HEK293 (cell line): ENCODE measurements around the gene GNAQ.

ENCODE experiments used
- CTCF ChIA-PET: fragments of 350-600 bp; formaldehyde crosslinking; extraction: SDS; loops from one replicate; lab custom pipeline; 2021; ENCODE audit warnings: antibody characterized with exemption; lab: Yijun Ruan, JAX
- POLR2A ChIA-PET: fragments of 300-600 bp; formaldehyde crosslinking; extraction: SDS; loops from one replicate; lab custom pipeline; 2020; ENCODE audit warnings: antibody characterized with exemption, inconsistent platforms; lab: Yijun Ruan, JAX
- H3K27ac ChIP-seq: fragments of 200-500 bp; sonication (Bioruptor generic); 2 replicates; pipeline ENCODE4 v1.5.1; 2014; ENCODE audit warnings: low read depth, low read length, control low read depth, inconsistent platforms; ENCODE audit errors: extremely low read depth
- H3K36me3 ChIP-seq, 2 experiments: fragments of 200-500 bp in 1 of 2; sonication (Bioruptor generic) in 1 of 2; 1 replicate in 1 of 2; 2 replicates in 1 of 2; pipeline ENCODE4 v1.5.1; 2014 to 2017; ENCODE audit warnings: inconsistent platforms in 2 of 2, low read length in 2 of 2; ENCODE audit not compliant: control insufficient read depth in 2 of 2, insufficient read depth in 1 of 2
- H3K4me1 ChIP-seq: fragments of 200-500 bp; sonication (Bioruptor generic); 2 replicates; pipeline ENCODE4 v1.5.1; 2014; ENCODE audit warnings: mild to moderate bottlenecking, low read length, inconsistent platforms; ENCODE audit not compliant: control insufficient read depth, insufficient read depth
- H3K4me3 ChIP-seq: 2 replicates; pipeline ENCODE4 v1.5.1; 2011; ENCODE audit warnings: low read depth, mild to moderate bottlenecking, control low read depth, low read length, moderate library complexity
- H3K9me3 ChIP-seq: fragments of 200-500 bp; sonication (Bioruptor generic); 2 replicates; pipeline ENCODE4 v1.5.1; 2014; ENCODE audit warnings: low read depth, low read length, inconsistent platforms; ENCODE audit not compliant: control insufficient read depth, insufficient read depth
- FEZF1 ChIP-seq: fragments of 450-650 bp; formaldehyde crosslinking; IDR thresholded peaks from 2 replicates; pipeline ENCODE4 v1.5.1; 2016; ENCODE audit warnings: missing biosample characterization, missing genetic modification characterization
- GLIS1 ChIP-seq: fragments of 450-650 bp; formaldehyde crosslinking; IDR thresholded peaks from 2 replicates; pipeline ENCODE4 v1.5.1; 2016; ENCODE audit warnings: missing biosample characterization, missing genetic modification characterization
- HOXA7 ChIP-seq: sonication (generic); formaldehyde crosslinking; IDR thresholded peaks from 2 replicates; pipeline ENCODE4 v1.8.1; 2022; ENCODE audit warnings: missing genetic modification reagents, borderline replicate concordance
- KLF1 ChIP-seq: fragments of 450-650 bp; formaldehyde crosslinking; IDR thresholded peaks from 2 replicates; pipeline ENCODE4 v1.5.1; 2016; ENCODE audit warnings: missing biosample characterization, missing genetic modification characterization
- KLF16 ChIP-seq: fragments of 450-650 bp; formaldehyde crosslinking; IDR thresholded peaks from 2 replicates; pipeline ENCODE4 v1.5.1; 2017; ENCODE audit warnings: missing biosample characterization, missing genetic modification characterization
- MZF1 ChIP-seq: fragments of 450-650 bp; formaldehyde crosslinking; IDR thresholded peaks from 2 replicates; pipeline ENCODE4 v1.5.1; 2017; ENCODE audit warnings: missing biosample characterization, missing genetic modification characterization, borderline replicate concordance
- SP2 ChIP-seq: fragments of 450-650 bp; formaldehyde crosslinking; IDR thresholded peaks from 2 replicates; pipeline ENCODE4 v1.5.1; 2016; ENCODE audit warnings: missing biosample characterization, missing genetic modification characterization
- SP3 ChIP-seq: fragments of 450-650 bp; formaldehyde crosslinking; IDR thresholded peaks from 2 replicates; pipeline ENCODE4 v1.5.1; 2016; ENCODE audit warnings: missing biosample characterization, missing genetic modification characterization
- YY1 ChIP-seq: fragments of 450-650 bp; formaldehyde crosslinking; IDR thresholded peaks from 2 replicates; pipeline ENCODE4 v1.5.1; 2018; ENCODE audit warnings: missing biosample characterization, missing genetic modification characterization
- ZBTB21 ChIP-seq: fragments of 450-650 bp; formaldehyde crosslinking; IDR thresholded peaks from 2 replicates; pipeline ENCODE4 v1.5.1; 2017; ENCODE audit warnings: missing biosample characterization, missing genetic modification characterization
- ZNF112 ChIP-seq: fragments of 450-650 bp; formaldehyde crosslinking; IDR thresholded peaks from 2 replicates; pipeline ENCODE4 v1.5.0; 2017; ENCODE audit warnings: missing biosample characterization, missing genetic modification characterization
- ZNF133 ChIP-seq: fragments of 450-650 bp; formaldehyde crosslinking; IDR thresholded peaks from 2 replicates; pipeline ENCODE4 v1.5.1; 2016; ENCODE audit warnings: missing biosample characterization, missing genetic modification characterization
- ZNF157 ChIP-seq: fragments of 450-650 bp; formaldehyde crosslinking; IDR thresholded peaks from 2 replicates; pipeline ENCODE4 v1.5.1; 2016; ENCODE audit warnings: missing biosample characterization, missing genetic modification characterization
- ZNF366 ChIP-seq: fragments of 450-650 bp; formaldehyde crosslinking; conservative IDR thresholded peaks from 2 replicates; pipeline ENCODE4 v1.5.1; 2016; ENCODE audit warnings: missing biosample characterization, missing genetic modification characterization
- ZNF398 ChIP-seq: fragments of 450-650 bp; formaldehyde crosslinking; IDR thresholded peaks from 2 replicates; pipeline ENCODE4 v1.5.1; 2017; ENCODE audit warnings: missing biosample characterization, missing genetic modification characterization
- ZNF473 ChIP-seq: fragments of 450-650 bp; formaldehyde crosslinking; IDR thresholded peaks from 2 replicates; pipeline ENCODE4 v1.5.1; 2017; ENCODE audit warnings: missing biosample characterization, missing genetic modification characterization
- ZNF530 ChIP-seq: fragments of 450-650 bp; formaldehyde crosslinking; IDR thresholded peaks from 2 replicates; pipeline ENCODE4 v1.5.1; 2016; ENCODE audit warnings: low read depth, missing biosample characterization, missing genetic modification characterization
- ZNF585B ChIP-seq: fragments of 450-650 bp; formaldehyde crosslinking; IDR thresholded peaks from 2 replicates; pipeline ENCODE4 v1.5.1; 2016; ENCODE audit warnings: missing biosample characterization, missing genetic modification characterization
- ZNF654 ChIP-seq: fragments of 450-650 bp; formaldehyde crosslinking; IDR thresholded peaks from 2 replicates; pipeline ENCODE4 v1.5.1; 2016; ENCODE audit warnings: low read depth, missing biosample characterization, missing genetic modification characterization
- ZNF658 ChIP-seq: fragments of 450-650 bp; formaldehyde crosslinking; IDR thresholded peaks from 2 replicates; pipeline ENCODE4; 2016; ENCODE audit warnings: missing biosample characterization, missing genetic modification characterization
- TF ChIP-seq, protein P1 (sequence below): fragments of 450-650 bp; formaldehyde crosslinking; IDR thresholded peaks from 2 replicates; pipeline ENCODE4 v1.5.1; 2016; ENCODE audit warnings: missing biosample characterization, missing genetic modification characterization
- TF ChIP-seq, protein P2 (sequence below): fragments of 450-650 bp; formaldehyde crosslinking; IDR thresholded peaks from 2 replicates; pipeline ENCODE4 v1.5.1; 2016; ENCODE audit warnings: missing biosample characterization, missing genetic modification characterization

The GNAQ gene

GRCh38 chr9:77848404-77848803 is 183.2 kb downstream of the GNAQ start:
- TF ChIP-seq ZNF658 (tag by site-specific recombination) (no peak), ZNF133 (tag by site-specific recombination) (no peak), SP2 (tag by site-specific recombination) (no peak), KLF1 (no peak), ZNF112 (tag by site-specific recombination) (no peak), ZNF530 (tag by site-specific recombination) (no peak), FEZF1 (no peak), GLIS1 (no peak), ZBTB21 (tag by site-specific recombination) (no peak), HOXA7 (no peak), MZF1 (no peak), ZNF157 (no peak), ZNF473 (no peak), ZNF585B (tag by site-specific recombination) (no peak), ZNF366 (tag by site-specific recombination) (no peak)
- TF ChIP-seq, protein P1, sequence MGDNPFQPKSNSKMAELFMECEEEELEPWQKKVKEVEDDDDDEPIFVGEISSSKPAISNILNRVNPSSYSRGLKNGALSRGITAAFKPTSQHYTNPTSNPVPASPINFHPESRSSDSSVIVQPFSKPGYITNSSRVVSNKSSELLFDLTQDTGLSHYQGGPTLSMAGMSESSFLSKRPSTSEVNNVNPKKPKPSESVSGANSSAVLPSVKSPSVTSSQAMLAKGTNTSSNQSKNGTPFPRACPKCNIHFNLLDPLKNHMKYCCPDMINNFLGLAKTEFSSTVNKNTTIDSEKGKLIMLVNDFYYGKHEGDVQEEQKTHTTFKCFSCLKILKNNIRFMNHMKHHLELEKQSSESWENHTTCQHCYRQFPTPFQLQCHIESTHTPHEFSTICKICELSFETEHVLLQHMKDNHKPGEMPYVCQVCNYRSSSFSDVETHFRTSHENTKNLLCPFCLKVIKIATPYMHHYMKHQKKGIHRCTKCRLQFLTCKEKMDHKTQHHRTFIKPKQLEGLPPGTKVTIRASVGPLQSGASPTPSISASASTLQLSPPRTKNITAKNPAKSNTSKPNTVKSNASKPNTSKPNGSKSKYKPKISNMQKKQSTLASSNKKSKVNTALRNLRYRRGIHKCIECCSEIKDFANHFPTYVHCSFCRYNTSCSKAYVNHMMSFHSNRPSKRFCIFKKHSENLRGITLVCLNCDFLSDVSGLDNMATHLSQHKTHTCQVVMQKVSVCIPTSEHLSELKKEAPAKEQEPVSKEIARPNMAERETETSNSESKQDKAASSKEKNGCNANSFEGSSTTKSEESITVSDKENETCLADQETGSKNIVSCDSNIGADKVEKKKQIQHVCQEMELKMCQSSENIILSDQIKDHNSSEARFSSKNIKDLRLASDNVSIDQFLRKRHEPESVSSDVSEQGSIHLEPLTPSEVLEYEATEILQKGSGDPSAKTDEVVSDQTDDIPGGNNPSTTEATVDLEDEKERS (tag by site-specific recombination): no peak
- TF ChIP-seq, protein P2, sequence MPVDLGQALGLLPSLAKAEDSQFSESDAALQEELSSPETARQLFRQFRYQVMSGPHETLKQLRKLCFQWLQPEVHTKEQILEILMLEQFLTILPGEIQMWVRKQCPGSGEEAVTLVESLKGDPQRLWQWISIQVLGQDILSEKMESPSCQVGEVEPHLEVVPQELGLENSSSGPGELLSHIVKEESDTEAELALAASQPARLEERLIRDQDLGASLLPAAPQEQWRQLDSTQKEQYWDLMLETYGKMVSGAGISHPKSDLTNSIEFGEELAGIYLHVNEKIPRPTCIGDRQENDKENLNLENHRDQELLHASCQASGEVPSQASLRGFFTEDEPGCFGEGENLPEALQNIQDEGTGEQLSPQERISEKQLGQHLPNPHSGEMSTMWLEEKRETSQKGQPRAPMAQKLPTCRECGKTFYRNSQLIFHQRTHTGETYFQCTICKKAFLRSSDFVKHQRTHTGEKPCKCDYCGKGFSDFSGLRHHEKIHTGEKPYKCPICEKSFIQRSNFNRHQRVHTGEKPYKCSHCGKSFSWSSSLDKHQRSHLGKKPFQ (tag by site-specific recombination): no peak
- TF ChIP-seq, all 188 proteins: peak for 0
- POLR2A ChIA-PET: no interaction called here
- H3K27ac ChIP-seq: no peak overlapping the region
- CTCF ChIA-PET: interaction anchor here (0.6 kb wide), 1 partner anchor 14 kb away, joined by 3 read pairs; no protein-coding TSS in a partner anchor
- H3K36me3 ChIP-seq: no peaks in the 10 kb centered on the region
- H3K4me1 ChIP-seq: peaks cover 18% of the 10 kb centered on the region
- no peaks in the 10 kb centered on the region for H3K9me3 ChIP-seq
- no peak overlapping the region for H3K4me3 ChIP-seq

DNA sequence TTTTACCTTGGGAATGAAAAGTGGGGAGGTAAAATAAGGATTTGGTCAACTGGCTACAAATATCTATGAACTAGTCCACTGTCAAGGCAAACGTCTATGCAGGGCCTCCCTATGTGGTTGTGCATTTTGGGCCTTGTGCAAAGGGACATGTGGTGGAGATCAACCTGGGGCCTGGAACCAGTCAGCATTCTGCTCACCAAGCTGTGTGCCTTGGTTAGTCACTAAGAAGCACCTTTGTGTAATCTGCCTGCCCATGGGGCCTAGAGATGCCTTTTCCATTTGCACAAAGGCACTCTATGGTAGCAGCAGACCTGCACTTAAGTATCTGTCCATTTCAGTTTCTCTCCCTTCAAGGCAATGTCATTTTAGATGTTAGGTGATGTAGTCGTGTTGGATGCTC is 184.0 kb downstream of the GNAQ start:
- peaks cover 17% of the 10 kb centered on the region for H3K4me1 ChIP-seq
- H3K9me3 ChIP-seq: no peaks in the 10 kb centered on the region
- POLR2A ChIA-PET: no interaction called here
- no peak for TF ChIP-seq SP3 (tag by site-specific recombination)
- TF ChIP-seq KLF16 (tag by site-specific recombination): no peak
- no peak for TF ChIP-seq ZNF398
- TF ChIP-seq ZNF654 (tag by site-specific recombination): no peak
- TF ChIP-seq YY1 (tag by site-specific recombination): no peak
- no peaks in the 10 kb centered on the region for H3K36me3 ChIP-seq
- no peak overlapping the region for H3K27ac ChIP-seq
- CTCF ChIA-PET: no interaction called here
- no peak overlapping the region for H3K4me3 ChIP-seq
